ENCODE data around the gene RPP38. TPM values are rescaled to one million over a fixed set of nuclear protein-coding genes. Genes with fewer than 3 reads are reported as not detected.

The RPP38 gene
- polyA plus RNA-seq, 2 of the 4 experiments (the other 2 are of a cell fraction): 25.5 to 47.5 TPM

DNA sequence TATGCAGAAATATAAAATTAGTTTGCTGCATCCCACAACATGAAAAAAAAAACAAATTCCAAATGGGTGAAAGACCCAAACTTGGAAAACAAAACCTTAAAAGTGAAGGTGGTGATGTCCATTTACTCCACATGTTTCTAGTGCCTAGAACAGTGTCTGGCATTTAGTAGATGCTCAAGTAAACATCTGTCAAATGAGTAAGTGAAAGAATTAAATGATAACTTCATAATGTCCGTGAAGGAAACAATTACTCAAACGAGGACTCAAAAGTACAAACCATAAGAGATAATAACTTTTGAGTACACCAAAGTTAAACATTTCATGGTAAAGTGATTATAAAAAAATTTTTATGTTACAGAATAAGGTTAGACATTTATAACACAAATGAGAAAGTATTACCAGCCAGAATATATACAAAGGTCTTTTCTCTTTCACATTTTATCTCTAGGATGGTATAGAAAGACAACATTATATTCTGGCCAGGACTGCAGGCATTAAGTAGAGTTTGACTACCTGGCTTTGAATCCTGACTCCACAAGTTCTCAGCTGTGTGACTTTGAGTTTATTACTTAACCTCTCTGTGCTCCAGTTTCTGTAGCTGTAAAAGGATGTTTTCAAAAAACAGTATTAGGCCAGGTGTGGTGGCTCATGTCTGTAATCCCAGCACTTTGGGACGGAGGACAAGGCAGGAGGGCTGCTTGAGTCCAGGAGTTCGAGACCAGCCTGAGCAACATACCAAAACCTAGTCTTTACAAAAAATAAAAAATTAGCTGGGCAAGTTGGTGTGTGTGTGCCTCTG is 50.6 kb downstream of the RPP38 start:
- POLR2A ChIA-PET: interaction anchor here (0.6 kb wide), 2 partner anchors 20 to 684 kb away, joined by 3 to 4 read pairs; partner anchors contain the start of gene NMT2
- no peak for FAIRE-seq

DNA sequence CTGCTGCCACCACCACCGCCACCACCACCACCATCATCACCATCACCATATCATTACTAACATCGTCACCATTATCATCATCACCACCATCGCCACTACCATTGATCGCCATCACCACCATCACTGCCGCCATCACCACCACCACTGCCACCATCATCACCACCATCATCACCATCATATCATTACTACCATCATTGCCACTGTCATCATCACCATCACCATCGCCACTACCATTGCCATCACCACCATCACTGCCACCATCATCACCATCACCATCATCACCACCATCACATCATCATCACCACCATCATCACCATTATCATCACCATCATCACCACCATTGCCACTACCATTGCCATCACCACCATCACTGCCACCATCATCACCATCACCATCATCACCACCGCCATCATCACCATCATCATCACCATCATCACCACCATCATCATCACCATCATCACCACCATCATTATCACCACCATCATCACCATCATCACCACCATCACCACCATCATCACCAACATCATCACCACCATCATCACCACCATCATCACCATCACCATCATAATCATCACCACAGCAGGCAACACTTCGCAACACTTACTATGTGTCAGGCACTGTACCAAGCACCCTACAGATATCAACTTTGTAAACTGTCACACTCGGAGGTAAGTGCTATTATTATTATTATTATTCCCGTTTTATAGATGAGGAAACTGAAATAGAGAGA is 52.1 kb downstream of the RPP38 start:
- H3K9me3 ChIP-seq: no peaks in the 10 kb centered on the region
- TF ChIP-seq SMC3 (IDR thresholded peaks at IDR 0.05) (no peak), NPAS2 (CRISPR knock-in tag; IDR thresholded peaks at IDR 0.05; ENCODE audit: borderline replicate concordance) (no peak), ZSCAN20 (CRISPR knock-in tag; IDR thresholded peaks at IDR 0.05) (no peak), EP300 (IDR thresholded peaks at IDR 0.05) (no peak), RAD21 (conservative IDR thresholded peaks at IDR 0.05 in 1 of 2, IDR thresholded peaks at IDR 0.05 in 1 of 2) (no peak), EHF (CRISPR knock-in tag; IDR thresholded peaks at IDR 0.05) (no peak), HEYL (CRISPR knock-in tag; IDR thresholded peaks at IDR 0.05) (no peak), CHD4 (IDR thresholded peaks at IDR 0.05; ENCODE audit: borderline replicate concordance) (no peak), RFX5 (IDR thresholded peaks at IDR 0.05) (no peak), ZC3H11A (IDR thresholded peaks at IDR 0.05) (no peak), POLR2AphosphoS2 (conservative IDR thresholded peaks at IDR 0.05; ENCODE audit: low read length) (no peak)
- TF ChIP-seq, protein P1, sequence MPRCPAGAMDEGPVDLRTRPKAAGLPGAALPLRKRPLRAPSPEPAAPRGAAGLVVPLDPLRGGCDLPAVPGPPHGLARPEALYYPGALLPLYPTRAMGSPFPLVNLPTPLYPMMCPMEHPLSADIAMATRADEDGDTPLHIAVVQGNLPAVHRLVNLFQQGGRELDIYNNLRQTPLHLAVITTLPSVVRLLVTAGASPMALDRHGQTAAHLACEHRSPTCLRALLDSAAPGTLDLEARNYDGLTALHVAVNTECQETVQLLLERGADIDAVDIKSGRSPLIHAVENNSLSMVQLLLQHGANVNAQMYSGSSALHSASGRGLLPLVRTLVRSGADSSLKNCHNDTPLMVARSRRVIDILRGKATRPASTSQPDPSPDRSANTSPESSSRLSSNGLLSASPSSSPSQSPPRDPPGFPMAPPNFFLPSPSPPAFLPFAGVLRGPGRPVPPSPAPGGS (IDR thresholded peaks at IDR 0.05): no peak
- TF ChIP-seq, protein P2, sequence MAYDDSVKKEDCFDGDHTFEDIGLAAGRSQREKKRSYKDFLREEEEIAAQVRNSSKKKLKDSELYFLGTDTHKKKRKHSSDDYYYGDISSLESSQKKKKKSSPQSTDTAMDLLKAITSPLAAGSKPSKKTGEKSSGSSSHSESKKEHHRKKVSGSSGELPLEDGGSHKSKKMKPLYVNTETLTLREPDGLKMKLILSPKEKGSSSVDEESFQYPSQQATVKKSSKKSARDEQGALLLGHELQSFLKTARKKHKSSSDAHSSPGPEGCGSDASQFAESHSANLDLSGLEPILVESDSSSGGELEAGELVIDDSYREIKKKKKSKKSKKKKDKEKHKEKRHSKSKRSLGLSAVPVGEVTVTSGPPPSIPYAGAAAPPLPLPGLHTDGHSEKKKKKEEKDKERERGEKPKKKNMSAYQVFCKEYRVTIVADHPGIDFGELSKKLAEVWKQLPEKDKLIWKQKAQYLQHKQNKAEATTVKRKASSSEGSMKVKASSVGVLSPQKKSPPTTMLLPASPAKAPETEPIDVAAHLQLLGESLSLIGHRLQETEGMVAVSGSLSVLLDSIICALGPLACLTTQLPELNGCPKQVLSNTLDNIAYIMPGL (CRISPR knock-in tag; IDR thresholded peaks at IDR 0.05; ENCODE audit: borderline replicate concordance): no peak
- TF ChIP-seq, protein P3, sequence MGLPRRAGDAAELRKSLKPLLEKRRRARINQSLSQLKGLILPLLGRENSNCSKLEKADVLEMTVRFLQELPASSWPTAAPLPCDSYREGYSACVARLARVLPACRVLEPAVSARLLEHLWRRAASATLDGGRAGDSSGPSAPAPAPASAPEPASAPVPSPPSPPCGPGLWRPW (IDR thresholded peaks at IDR 0.05): no peak
- 82% methylated on average over 10 of the region's 10 CpGs for WGBS (ENCODE audit: missing lambda C conversion rate)
- no peak overlapping the region for H3K4me3 ChIP-seq
- no peak overlapping the region for H3K4me2 ChIP-seq
- DNase-seq (ENCODE audit: low read depth in 1 of 2, low spot score in 1 of 2) (no peak), ATAC-seq (no peak), FAIRE-seq (peak; percentile 23)
- CTCF ChIA-PET: interaction anchor here (0.6 kb wide), 1 partner anchor 13 kb away, joined by 3 read pairs; no protein-coding TSS in a partner anchor
- no peak overlapping the region for H3K27ac ChIP-seq
- no peaks in the 10 kb centered on the region for H3K4me1 ChIP-seq
- POLR2A ChIA-PET: no interaction called here

More for the DNA sequence above, 50.6 kb downstream of the RPP38 start:
- ATAC-seq: no peak
- DNase-seq (ENCODE audit: low read depth in 1 of 2, low spot score in 1 of 2): no peak
- CTCF ChIA-PET: interaction anchor here (2.2 kb wide), 1 partner anchor 19 kb away, joined by 6 read pairs; no protein-coding TSS in a partner anchor
- H3K9me3 ChIP-seq: no peaks in the 10 kb centered on the region
- H3K4me3 ChIP-seq: no peak overlapping the region
- no peak for TF ChIP-seq FOSB (CRISPR knock-in tag; IDR thresholded peaks at IDR 0.05)
- 0 out of 2 replicates have a peak, but pooled peaks have one; percentile 54 for TF ChIP-seq KDM1A (IDR thresholded peaks at IDR 0.05; ENCODE audit: low read depth)
- TF ChIP-seq RNF2 (IDR thresholded peaks at IDR 0.05; ENCODE audit: borderline replicate concordance, low read depth): no peak
- TF ChIP-seq CHD2 (IDR thresholded peaks at IDR 0.05; ENCODE audit: low read length, partially characterized antibody): no peak
- TF ChIP-seq, protein P4, sequence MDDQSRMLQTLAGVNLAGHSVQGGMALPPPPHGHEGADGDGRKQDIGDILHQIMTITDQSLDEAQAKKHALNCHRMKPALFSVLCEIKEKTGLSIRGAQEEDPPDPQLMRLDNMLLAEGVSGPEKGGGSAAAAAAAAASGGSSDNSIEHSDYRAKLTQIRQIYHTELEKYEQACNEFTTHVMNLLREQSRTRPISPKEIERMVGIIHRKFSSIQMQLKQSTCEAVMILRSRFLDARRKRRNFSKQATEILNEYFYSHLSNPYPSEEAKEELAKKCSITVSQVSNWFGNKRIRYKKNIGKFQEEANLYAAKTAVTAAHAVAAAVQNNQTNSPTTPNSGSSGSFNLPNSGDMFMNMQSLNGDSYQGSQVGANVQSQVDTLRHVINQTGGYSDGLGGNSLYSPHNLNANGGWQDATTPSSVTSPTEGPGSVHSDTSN (IDR thresholded peaks at IDR 0.05): no peak
- TF ChIP-seq EP300 (IDR thresholded peaks at IDR 0.05): no peak
- TF ChIP-seq GATA3 (IDR thresholded peaks at IDR 0.05; ENCODE audit: borderline replicate concordance): no peak
- TF ChIP-seq ZFP36 (IDR thresholded peaks at IDR 0.05; ENCODE audit: borderline replicate concordance, partially characterized antibody): peak; percentile 18
- no peak overlapping the region for H3K4me2 ChIP-seq
- 76% methylated on average over 4 of the region's 4 CpGs for WGBS (ENCODE audit: missing lambda C conversion rate)
- H3K4me1 ChIP-seq: no peaks in the 10 kb centered on the region
- no peak overlapping the region for H3K27ac ChIP-seq

Data from A549 (cell line).